Ishikawa (cell line): Measurements from ENCODE around the gene COL6A1.

Experiments used
- EP300 ChIP-seq: IDR thresholded peaks from 2 replicates; pipeline ENCODE4 v1.6.1; 2012; ENCODE audit warnings: borderline replicate concordance
- RAD21 ChIP-seq: IDR thresholded peaks from 2 replicates; pipeline ENCODE4 v1.6.1; 2012; ENCODE audit warnings: low read depth
- TAF1 ChIP-seq: IDR thresholded peaks from 2 replicates; pipeline ENCODE4 v1.6.1; 2012; ENCODE audit warnings: low read depth, mild to moderate bottlenecking
- TEAD4 ChIP-seq: IDR thresholded peaks from 2 replicates; pipeline ENCODE4 v1.6.1; 2012
- YY1 ChIP-seq: IDR thresholded peaks from 2 replicates; pipeline ENCODE4 v1.6.1; 2012; ENCODE audit warnings: low read depth
- TF ChIP-seq, protein P1 (sequence below): IDR thresholded peaks from 2 replicates; pipeline ENCODE4 v1.6.1; 2012; ENCODE audit warnings: low read depth, mild to moderate bottlenecking

DNA sequence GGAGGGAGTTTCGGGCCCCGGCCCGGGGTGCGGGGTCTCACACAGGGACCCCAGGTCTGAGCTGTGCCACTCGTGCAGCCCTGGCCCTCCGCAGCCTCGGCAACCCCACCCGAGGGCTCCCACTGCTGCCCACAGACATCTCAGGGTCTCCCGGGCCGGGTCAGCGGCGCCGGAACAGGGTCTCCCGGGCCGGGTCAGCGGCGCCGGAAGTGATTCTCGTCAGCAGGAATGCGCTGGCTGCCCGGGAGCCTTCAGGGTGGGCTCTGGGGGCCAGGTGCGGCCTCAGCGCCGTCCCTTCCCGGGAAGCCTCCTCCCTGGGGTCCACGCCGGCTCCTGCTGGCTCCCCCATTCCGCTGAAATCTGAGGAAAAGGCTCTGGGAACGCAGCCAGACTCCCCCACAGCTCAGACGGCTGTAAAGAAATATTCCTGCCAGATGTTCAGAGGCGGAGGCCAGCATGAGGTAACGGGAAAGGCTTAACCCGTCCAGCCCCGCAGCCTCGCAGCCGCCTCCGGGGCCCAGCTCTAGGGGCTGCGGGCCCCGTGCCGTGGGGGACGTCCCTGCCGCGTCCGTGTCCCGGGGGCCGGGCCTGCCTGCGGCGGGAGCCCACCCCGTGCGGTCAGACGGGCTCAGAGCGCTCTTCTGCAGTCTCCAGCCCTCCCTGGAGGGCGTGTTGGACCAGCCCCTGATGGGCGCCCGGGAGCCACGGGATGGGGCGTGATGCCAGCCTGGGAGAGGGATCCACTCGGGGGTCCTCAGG lies 8.7 kb upstream of the COL6A1 start:
- TF ChIP-seq, protein P1, sequence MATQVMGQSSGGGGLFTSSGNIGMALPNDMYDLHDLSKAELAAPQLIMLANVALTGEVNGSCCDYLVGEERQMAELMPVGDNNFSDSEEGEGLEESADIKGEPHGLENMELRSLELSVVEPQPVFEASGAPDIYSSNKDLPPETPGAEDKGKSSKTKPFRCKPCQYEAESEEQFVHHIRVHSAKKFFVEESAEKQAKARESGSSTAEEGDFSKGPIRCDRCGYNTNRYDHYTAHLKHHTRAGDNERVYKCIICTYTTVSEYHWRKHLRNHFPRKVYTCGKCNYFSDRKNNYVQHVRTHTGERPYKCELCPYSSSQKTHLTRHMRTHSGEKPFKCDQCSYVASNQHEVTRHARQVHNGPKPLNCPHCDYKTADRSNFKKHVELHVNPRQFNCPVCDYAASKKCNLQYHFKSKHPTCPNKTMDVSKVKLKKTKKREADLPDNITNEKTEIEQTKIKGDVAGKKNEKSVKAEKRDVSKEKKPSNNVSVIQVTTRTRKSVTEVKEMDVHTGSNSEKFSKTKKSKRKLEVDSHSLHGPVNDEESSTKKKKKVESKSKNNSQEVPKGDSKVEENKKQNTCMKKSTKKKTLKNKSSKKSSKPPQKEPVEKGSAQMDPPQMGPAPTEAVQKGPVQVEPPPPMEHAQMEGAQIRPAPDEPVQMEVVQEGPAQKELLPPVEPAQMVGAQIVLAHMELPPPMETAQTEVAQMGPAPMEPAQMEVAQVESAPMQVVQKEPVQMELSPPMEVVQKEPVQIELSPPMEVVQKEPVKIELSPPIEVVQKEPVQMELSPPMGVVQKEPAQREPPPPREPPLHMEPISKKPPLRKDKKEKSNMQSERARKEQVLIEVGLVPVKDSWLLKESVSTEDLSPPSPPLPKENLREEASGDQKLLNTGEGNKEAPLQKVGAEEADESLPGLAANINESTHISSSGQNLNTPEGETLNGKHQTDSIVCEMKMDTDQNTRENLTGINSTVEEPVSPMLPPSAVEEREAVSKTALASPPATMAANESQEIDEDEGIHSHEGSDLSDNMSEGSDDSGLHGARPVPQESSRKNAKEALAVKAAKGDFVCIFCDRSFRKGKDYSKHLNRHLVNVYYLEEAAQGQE, result no peak
- TF ChIP-seq YY1 (no peak), TAF1 (no peak), RAD21 (no peak), TEAD4 (peak; percentile 58), EP300 (peak; percentile 85)
